PC-9 (cell line): ENCODE measurements around the gene PHC1. TPM values are rescaled to one million over a fixed set of nuclear protein-coding genes. Genes with fewer than 3 reads are reported as not detected.
"Not testable (repeated sequence)": the region's sequence is repeated elsewhere in the genome, so short reads cannot be mapped to it uniquely, and the experiment has no call there.

Experiments used
- BruUV-seq: library from RNA; stranded (reverse); fragments of 400-500 nt; replicated peaks from 2 replicates; lab custom pipeline; 2021; lab: Mats Ljungman, UMichigan
- CTCF ChIA-PET: fragments of 300-600 bp; sonication (Branson Sonifier 250); formaldehyde crosslinking; loops from one replicate; lab custom pipeline; 2022; ENCODE audit warnings: antibody characterized with exemption; lab: Charles Lee
- POLR2A ChIA-PET: fragments of 300-600 bp; sonication (Branson Sonifier 250); formaldehyde crosslinking; loops from one replicate; lab custom pipeline; 2022; ENCODE audit warnings: antibody characterized with exemption; ENCODE audit not compliant: unreplicated experiment; lab: Charles Lee
- DNase-seq, 2 experiments: peaks; one replicate each; pipeline versions ENCODE4 v3.0.0 to v3.0.0-alpha.2; 2015 to 2022; ENCODE audit warnings: mixed read lengths in 1 of 2
- H2AFZ ChIP-seq: fragments of 200-600 bp; sonication (generic); 2 replicates; pipeline ENCODE4 v1.8.1; 2017; ENCODE audit warnings: antibody characterized with exemption
- H3F3A ChIP-seq: fragments of 200-600 bp; sonication (generic); 2 replicates; pipeline ENCODE4 v1.8.1; 2017; ENCODE audit warnings: antibody characterized with exemption, mild to moderate bottlenecking, low read depth; ENCODE audit not compliant: insufficient read depth
- H3K27ac ChIP-seq: fragments of 200-600 bp; sonication (generic); 2 replicates; pipeline ENCODE4 v1.6.1; 2016; ENCODE audit warnings: mixed run types
- H3K27me3 ChIP-seq: fragments of 200-600 bp; sonication (generic); 2 replicates; pipeline ENCODE4 v1.6.1; 2016; ENCODE audit warnings: low read depth, mixed run types; ENCODE audit not compliant: insufficient read depth
- H3K36me3 ChIP-seq: fragments of 200-600 bp; sonication (generic); 2 replicates; pipeline ENCODE4 v1.6.1; 2016; ENCODE audit warnings: low read depth, mixed run types
- H3K4me1 ChIP-seq: fragments of 200-600 bp; sonication (generic); replicated peaks from 2 replicates; pipeline ENCODE4 v1.6.1; 2016; ENCODE audit warnings: mixed run types; ENCODE audit not compliant: insufficient read depth
- H3K4me2 ChIP-seq: fragments of 200-600 bp; sonication (generic); 2 replicates; pipeline ENCODE4 v1.6.1; 2017; ENCODE audit warnings: mixed run types
- H3K4me3 ChIP-seq: fragments of 200-600 bp; sonication (generic); 2 replicates; pipeline ENCODE4 v1.6.1; 2016; ENCODE audit warnings: mixed run types
- H3K79me2 ChIP-seq: fragments of 200-600 bp; sonication (generic); 2 replicates; pipeline ENCODE4 v1.6.1; 2017; ENCODE audit warnings: low read depth, mixed run types
- H3K9me2 ChIP-seq: fragments of 200-600 bp; sonication (generic); 2 replicates; pipeline ENCODE4 v1.8.1; 2017; ENCODE audit warnings: mild to moderate bottlenecking; ENCODE audit not compliant: insufficient read depth
- H3K9me3 ChIP-seq: fragments of 200-600 bp; sonication (generic); 2 replicates; pipeline ENCODE4 v1.8.1; 2016; ENCODE audit warnings: low read depth; ENCODE audit not compliant: insufficient read depth
- H4K20me1 ChIP-seq: fragments of 200-600 bp; sonication (generic); 2 replicates; pipeline ENCODE4 v1.8.1; 2017; ENCODE audit not compliant: insufficient read depth
- EZH2 ChIP-seq: fragments of 200-600 bp; sonication (generic); IDR thresholded peaks from 2 replicates; pipeline ENCODE4 v1.8.0; 2017; ENCODE audit warnings: antibody characterized with exemption, low read depth
- intact Hi-C: fragments of 100-400 bp; cut with micrococcal nuclease; formaldehyde crosslinking; loops from one replicate; pipeline ENCODE4 v1.10.0; 2022; ENCODE audit not compliant: unreplicated experiment
- total RNA-seq: library from RNA; stranded (reverse); gene quantifications from 2 replicates; pipeline ENCODE4 v1.2.3, GENCODE V29; 2021
- TF ChIP-seq, protein P1 (sequence below): fragments of 200-600 bp; sonication (generic); conservative IDR thresholded peaks from 2 replicates; pipeline ENCODE4 v1.6.1; 2017; ENCODE audit warnings: mixed run types, antibody characterized with exemption, mild to moderate bottlenecking, moderate library complexity

Gene PHC1
- total RNA-seq, 1 experiment from 2014 or later = 50.9 TPM

DNA sequence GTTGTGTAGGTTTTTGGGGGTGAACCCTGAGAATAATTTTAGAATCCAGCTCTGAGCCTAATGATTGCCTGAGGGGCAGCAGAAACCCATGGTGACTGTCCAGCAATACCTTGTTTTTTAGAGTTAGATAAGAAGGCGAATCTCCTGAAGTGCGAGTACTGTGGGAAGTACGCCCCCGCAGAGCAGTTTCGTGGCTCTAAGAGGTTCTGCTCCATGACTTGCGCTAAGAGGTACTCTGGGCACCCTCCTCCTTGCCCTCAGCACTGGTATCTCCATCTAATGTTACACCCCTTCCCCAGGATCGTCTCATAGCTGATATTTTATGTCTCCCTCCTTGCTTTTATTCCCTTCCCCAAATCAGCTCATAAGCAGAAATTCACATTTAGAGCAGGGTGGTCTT lies 22.4 kb downstream of the PHC1 start:
- no peak for DNase-seq
- Histone ChIP-seq H3K79me2 (no peaks in the 10 kb centered on the region), H3K4me3 (no peak overlapping the region), H3K4me1 (no peaks in the 10 kb centered on the region), H2AFZ (no peak overlapping the region), H3F3A (no peaks in the 10 kb centered on the region), H3K9me3 (no peaks in the 10 kb centered on the region), H3K36me3 (0 out of 2 replicates have a peak, but pooled peaks cover 5% of the 10 kb centered on the region), H3K9me2 (no peaks in the 10 kb centered on the region), H3K27me3 (no peaks in the 10 kb centered on the region), H4K20me1 (no peaks in the 10 kb centered on the region), H3K4me2 (no peak overlapping the region), H3K27ac (no peak overlapping the region)
- TF ChIP-seq EZH2 = no peak
- TF ChIP-seq, protein P1, sequence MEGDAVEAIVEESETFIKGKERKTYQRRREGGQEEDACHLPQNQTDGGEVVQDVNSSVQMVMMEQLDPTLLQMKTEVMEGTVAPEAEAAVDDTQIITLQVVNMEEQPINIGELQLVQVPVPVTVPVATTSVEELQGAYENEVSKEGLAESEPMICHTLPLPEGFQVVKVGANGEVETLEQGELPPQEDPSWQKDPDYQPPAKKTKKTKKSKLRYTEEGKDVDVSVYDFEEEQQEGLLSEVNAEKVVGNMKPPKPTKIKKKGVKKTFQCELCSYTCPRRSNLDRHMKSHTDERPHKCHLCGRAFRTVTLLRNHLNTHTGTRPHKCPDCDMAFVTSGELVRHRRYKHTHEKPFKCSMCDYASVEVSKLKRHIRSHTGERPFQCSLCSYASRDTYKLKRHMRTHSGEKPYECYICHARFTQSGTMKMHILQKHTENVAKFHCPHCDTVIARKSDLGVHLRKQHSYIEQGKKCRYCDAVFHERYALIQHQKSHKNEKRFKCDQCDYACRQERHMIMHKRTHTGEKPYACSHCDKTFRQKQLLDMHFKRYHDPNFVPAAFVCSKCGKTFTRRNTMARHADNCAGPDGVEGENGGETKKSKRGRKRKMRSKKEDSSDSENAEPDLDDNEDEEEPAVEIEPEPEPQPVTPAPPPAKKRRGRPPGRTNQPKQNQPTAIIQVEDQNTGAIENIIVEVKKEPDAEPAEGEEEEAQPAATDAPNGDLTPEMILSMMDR = no peak
- intact Hi-C loops = no loop called here
- ChIA-PET POLR2A (no interaction called here), CTCF (no interaction called here)
- BruUV-seq = no TSS peak

DNA sequence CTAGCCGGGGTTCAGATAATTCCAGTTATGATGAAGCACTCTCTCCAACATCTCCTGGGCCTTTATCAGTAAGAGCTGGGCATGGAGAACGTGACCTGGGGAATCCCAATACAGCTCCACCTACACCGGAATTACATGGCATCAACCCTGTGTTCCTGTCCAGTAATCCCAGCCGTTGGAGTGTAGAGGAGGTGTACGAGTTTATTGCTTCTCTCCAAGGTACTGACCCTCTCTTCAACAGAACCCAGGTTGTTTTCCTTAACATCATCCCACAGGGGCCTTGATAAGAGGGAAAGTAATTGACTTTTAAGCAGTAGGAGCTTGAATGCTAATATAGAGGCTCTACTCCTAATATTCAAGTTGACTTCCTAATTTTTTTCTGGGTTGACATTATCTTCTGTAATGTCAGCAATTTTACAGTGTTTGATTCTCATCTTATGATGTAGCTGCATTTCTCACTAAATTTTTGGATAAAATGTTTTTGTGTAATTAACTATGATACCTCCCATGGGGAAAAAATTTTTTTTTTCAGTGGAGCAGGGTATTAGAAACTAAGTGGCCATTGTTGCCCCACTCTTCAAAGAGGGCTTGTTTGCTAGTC lies 23.6 kb downstream of the PHC1 start:
- H3K79me2 ChIP-seq, H3K4me1 ChIP-seq, H3K4me3 ChIP-seq, BruUV-seq, H3F3A ChIP-seq, CTCF ChIA-PET, H3K27me3 ChIP-seq, H3K27ac ChIP-seq, intact Hi-C loops, H3K4me2 ChIP-seq, H3K9me3 ChIP-seq, H3K9me2 ChIP-seq, H4K20me1 ChIP-seq, H2AFZ ChIP-seq, POLR2A ChIA-PET, DNase-seq: not testable (repeated sequence)
- H3K36me3 ChIP-seq = peaks cover 14% of the 10 kb centered on the region

DNA sequence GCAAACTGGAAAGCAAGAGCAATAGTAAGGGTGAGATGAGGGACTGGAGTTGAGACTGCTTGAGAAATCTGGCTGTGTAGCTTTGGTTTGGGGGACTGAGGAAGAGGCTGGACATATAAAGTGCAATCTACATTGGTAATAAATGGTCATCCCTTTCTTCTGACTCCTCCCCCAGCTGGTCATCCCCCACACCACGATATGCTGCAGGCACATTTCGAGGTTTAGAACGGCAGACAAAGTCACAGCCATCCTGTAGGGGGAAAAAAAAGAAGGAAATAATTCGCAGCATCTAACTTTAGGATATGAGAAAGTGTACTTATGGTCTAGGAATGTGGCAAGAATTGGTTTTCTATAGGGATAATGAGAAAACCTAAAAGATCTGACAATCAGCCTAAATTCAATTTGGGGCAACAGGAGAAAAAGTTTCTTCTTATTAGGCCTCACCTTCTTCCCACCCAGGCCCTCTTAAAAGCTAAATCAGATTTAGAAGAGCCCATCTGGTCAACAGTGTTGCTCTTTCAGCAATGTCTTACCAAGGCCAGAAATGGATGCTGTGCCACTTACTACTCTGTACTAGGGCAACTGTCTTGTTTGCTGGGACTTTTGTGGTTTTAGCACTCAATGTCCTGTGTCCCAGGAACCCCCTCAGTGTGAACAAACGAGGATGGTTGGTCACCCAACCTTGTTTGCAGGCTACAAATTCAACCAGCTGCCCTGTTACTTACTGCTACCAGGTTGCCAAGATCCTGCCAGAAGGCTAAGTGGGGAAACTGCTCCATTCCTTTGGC lies 27.6 kb downstream of the PHC1 start:
- H2AFZ ChIP-seq = no peak overlapping the region
- H3K27me3 ChIP-seq = no peaks in the 10 kb centered on the region
- H3K79me2 ChIP-seq = peaks cover 14% of the 10 kb centered on the region
- H3F3A ChIP-seq = no peaks in the 10 kb centered on the region
- peaks cover 46% of the 10 kb centered on the region for H3K36me3 ChIP-seq
- no peaks in the 10 kb centered on the region for H4K20me1 ChIP-seq
- H3K4me3 ChIP-seq = no peak overlapping the region
- H3K9me3 ChIP-seq = no peaks in the 10 kb centered on the region
- POLR2A ChIA-PET = no interaction called here
- intact Hi-C loops = no loop called here
- BruUV-seq = no TSS peak
- no peak overlapping the region for H3K27ac ChIP-seq
- H3K4me2 ChIP-seq = no peak overlapping the region
- DNase-seq = no peak
- no peak for TF ChIP-seq EZH2
- TF ChIP-seq, protein P1 = no peak
- H3K9me2 ChIP-seq = no peaks in the 10 kb centered on the region
- CTCF ChIA-PET = no interaction called here
- H3K4me1 ChIP-seq = peaks cover 3% of the 10 kb centered on the region; the same call in 1 of the 2 replicates
